Measurements from ENCODE around the gene TSC22D1.

DNA sequence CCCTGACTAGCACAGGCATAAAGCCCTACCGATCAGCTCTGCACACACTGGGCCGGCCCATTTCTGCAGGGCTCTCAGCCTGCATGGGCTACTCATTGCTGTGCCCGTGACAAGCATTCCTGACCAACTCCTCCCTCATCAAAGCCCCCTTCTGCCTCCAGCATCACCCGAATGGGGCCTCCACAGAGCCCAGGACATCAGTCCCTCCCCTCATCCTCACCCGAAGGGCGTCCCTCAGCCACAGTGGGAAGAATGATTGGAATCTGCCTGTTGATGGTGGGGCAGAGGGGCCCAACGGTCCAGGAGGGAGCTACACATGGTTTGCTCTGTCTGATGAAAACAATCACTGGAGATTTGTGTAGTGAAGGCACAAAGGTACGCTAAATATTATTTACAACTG lies 158.7 kb downstream of the TSC22D1 start:
- TF ChIP-seq, protein P1, sequence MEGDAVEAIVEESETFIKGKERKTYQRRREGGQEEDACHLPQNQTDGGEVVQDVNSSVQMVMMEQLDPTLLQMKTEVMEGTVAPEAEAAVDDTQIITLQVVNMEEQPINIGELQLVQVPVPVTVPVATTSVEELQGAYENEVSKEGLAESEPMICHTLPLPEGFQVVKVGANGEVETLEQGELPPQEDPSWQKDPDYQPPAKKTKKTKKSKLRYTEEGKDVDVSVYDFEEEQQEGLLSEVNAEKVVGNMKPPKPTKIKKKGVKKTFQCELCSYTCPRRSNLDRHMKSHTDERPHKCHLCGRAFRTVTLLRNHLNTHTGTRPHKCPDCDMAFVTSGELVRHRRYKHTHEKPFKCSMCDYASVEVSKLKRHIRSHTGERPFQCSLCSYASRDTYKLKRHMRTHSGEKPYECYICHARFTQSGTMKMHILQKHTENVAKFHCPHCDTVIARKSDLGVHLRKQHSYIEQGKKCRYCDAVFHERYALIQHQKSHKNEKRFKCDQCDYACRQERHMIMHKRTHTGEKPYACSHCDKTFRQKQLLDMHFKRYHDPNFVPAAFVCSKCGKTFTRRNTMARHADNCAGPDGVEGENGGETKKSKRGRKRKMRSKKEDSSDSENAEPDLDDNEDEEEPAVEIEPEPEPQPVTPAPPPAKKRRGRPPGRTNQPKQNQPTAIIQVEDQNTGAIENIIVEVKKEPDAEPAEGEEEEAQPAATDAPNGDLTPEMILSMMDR (IDR thresholded peaks at IDR 0.05): no peak
- no peak for TF ChIP-seq POLR2A (IDR thresholded peaks at IDR 0.05)
